GM18508 (cell line): ENCODE data around the gene HNF4A.
"Not testable (repeated sequence)": the region's sequence is repeated elsewhere in the genome, so short reads cannot be mapped to it uniquely, and the experiment has no call there.

Source experiments
- ATAC-seq: cut with Tn5 transposase; IDR thresholded peaks from one replicate; pipeline ENCODE4 v1.9.1; 2021; ENCODE audit warnings: moderate number of reproducible peaks; ENCODE audit not compliant: insufficient read depth, unreplicated experiment

HNF4A gene

GRCh38 chr20:44461142-44461802 lies 105.8 kb downstream of the HNF4A start:
- ATAC-seq, result no peak

- no peak for ATAC-seq
These were observed 106.3 kb downstream of the HNF4A start for GRCh38 chr20:44461803-44462174.

- no peak for ATAC-seq
These were observed 108.0 kb downstream of the HNF4A start for GRCh38 chr20:44463466-44463865.

GRCh38 chr20:44464514-44464913 lies 109.0 kb downstream of the HNF4A start:
- no peak for ATAC-seq

- ATAC-seq, result no peak
These were observed 109.6 kb downstream of the HNF4A start for GRCh38 chr20:44465001-44465560.

- no peak for ATAC-seq
These were observed 111.9 kb downstream of the HNF4A start for GRCh38 chr20:44467289-44467883.

GRCh38 chr20:44468044-44468782 lies 112.7 kb downstream of the HNF4A start:
- no peak for ATAC-seq

- ATAC-seq, result no peak
These were observed 114.8 kb downstream of the HNF4A start for GRCh38 chr20:44470327-44470726.

GRCh38 chr20:44471481-44471882 lies 116.0 kb downstream of the HNF4A start:
- no peak for ATAC-seq

GRCh38 chr20:44472283-44472682 lies 116.8 kb downstream of the HNF4A start:
- ATAC-seq, result not testable (repeated sequence)

- no peak for ATAC-seq
These were observed 119.8 kb downstream of the HNF4A start for GRCh38 chr20:44475372-44475693.

- no peak for ATAC-seq
These were observed 120.4 kb downstream of the HNF4A start, which contains the start of gene TTPAL for GRCh38 chr20:44475694-44476560. TSS of gene TTPAL (plus strand) at chr20:44475874. CDS start at chr20:44480000, 4,126 bp downstream.

- ATAC-seq, result no peak
These were observed 121.7 kb downstream of the HNF4A start for GRCh38 chr20:44477151-44477550.

- no peak for ATAC-seq
These were observed 122.7 kb downstream of the HNF4A start for GRCh38 chr20:44478206-44478605.

GRCh38 chr20:44479643-44480042 lies 124.1 kb downstream of the HNF4A start:
- no peak for ATAC-seq

- ATAC-seq, result no peak
These were observed 124.6 kb downstream of the HNF4A start for GRCh38 chr20:44480097-44480496.

- ATAC-seq, result no peak
These were observed 126.4 kb downstream of the HNF4A start for GRCh38 chr20:44481719-44482416.

GRCh38 chr20:44483112-44483511 lies 127.6 kb downstream of the HNF4A start:
- ATAC-seq, result no peak
